ENCODE data around the gene CYBC1. TPM values are rescaled to one million over a fixed set of nuclear protein-coding genes. Genes with fewer than 3 reads are reported as not detected.

The CYBC1 gene
- polyA plus RNA-seq, 2 of the 4 experiments (the other 2 are of a cell fraction): 81.8 to 86.5 TPM

- ATAC-seq (no peak), FAIRE-seq (no peak), DNase-seq (ENCODE audit: low read depth in 1 of 2, low spot score in 1 of 2) (no peak)
- H3K4me2 ChIP-seq: no peak overlapping the region
- 97% methylated on average over 8 of the region's 8 CpGs for WGBS (ENCODE audit: missing lambda C conversion rate)
- H3K4me1 ChIP-seq: no peaks in the 10 kb centered on the region
- TF ChIP-seq MAFK (IDR thresholded peaks at IDR 0.05; ENCODE audit: partially characterized antibody): peak; percentile 58
- TF ChIP-seq EHF (CRISPR knock-in tag; IDR thresholded peaks at IDR 0.05): no peak
- ChIA-PET CTCF (interaction anchor here (1.1 to 4.3 kb wide), 4 partner anchors 51 to 125 kb away, joined by 3 to 22 read pairs (median 4); no protein-coding TSS in a partner anchor), POLR2A (no interaction called here)
- no peak overlapping the region for H3K4me3 ChIP-seq
- no peaks in the 10 kb centered on the region for H3K9me3 ChIP-seq
- no peak overlapping the region for H3K27ac ChIP-seq
Observed at GRCh38 chr17:82477934-82478333, 27.4 kb upstream of the CYBC1 start.

GRCh38 chr17:82475458-82475857 lies 24.9 kb upstream of the CYBC1 start:
- ChIA-PET POLR2A (no interaction called here), CTCF (interaction anchor here (1.0 to 2.6 kb wide), 4 partner anchors 9 to 68 kb away, joined by 3 to 8 read pairs (median 4); no protein-coding TSS in a partner anchor)
- TF ChIP-seq CHD2 (IDR thresholded peaks at IDR 0.05; ENCODE audit: low read length, partially characterized antibody): no peak
- no peak for TF ChIP-seq HES2 (IDR thresholded peaks at IDR 0.05)
- no peak for TF ChIP-seq CBX2 (IDR thresholded peaks at IDR 0.05; ENCODE audit: borderline replicate concordance, low read depth)
- no peak for TF ChIP-seq SREBF2 (IDR thresholded peaks at IDR 0.05)
- TF ChIP-seq HOXA7 (CRISPR knock-in tag; IDR thresholded peaks at IDR 0.05): no peak
- TF ChIP-seq NR3C1 (IDR thresholded peaks at IDR 0.05): no peak
- no peak for TF ChIP-seq FOSB (CRISPR knock-in tag; IDR thresholded peaks at IDR 0.05)
- no peak for TF ChIP-seq POLR2AphosphoS2 (conservative IDR thresholded peaks at IDR 0.05; ENCODE audit: low read length)
- TF ChIP-seq CBX8 (IDR thresholded peaks at IDR 0.05): no peak
- TF ChIP-seq MAZ (IDR thresholded peaks at IDR 0.05; ENCODE audit: borderline replicate concordance, low read depth, low read length): no peak
- no peak for TF ChIP-seq HMGXB4 (CRISPR knock-in tag; IDR thresholded peaks at IDR 0.05; ENCODE audit: borderline replicate concordance)
- no peak for TF ChIP-seq KDM5A (IDR thresholded peaks at IDR 0.05)
- TF ChIP-seq NPAS2 (CRISPR knock-in tag; IDR thresholded peaks at IDR 0.05; ENCODE audit: borderline replicate concordance): no peak
- TF ChIP-seq JUNB (IDR thresholded peaks at IDR 0.05): no peak
- H3K9me3 ChIP-seq: no peaks in the 10 kb centered on the region
- no peak overlapping the region for H3K27ac ChIP-seq
- no peaks in the 10 kb centered on the region for H3K4me1 ChIP-seq
- no peak for DNase-seq (ENCODE audit: low read depth in 1 of 2, low spot score in 1 of 2)
- H3K4me2 ChIP-seq: no peak overlapping the region
- H3K4me3 ChIP-seq: no peak overlapping the region
- FAIRE-seq: no peak
- WGBS (ENCODE audit: missing lambda C conversion rate): 94% methylated on average over 8 of the region's 8 CpGs
- no peak for ATAC-seq

- H3K4me3 ChIP-seq: no peak overlapping the region
- ATAC-seq (no peak), FAIRE-seq (no peak), DNase-seq (ENCODE audit: low read depth in 1 of 2, low spot score in 1 of 2) (no peak)
- H3K4me2 ChIP-seq: no peak overlapping the region
- TF ChIP-seq CHD4 (IDR thresholded peaks at IDR 0.05; ENCODE audit: borderline replicate concordance) (no peak), RNF2 (IDR thresholded peaks at IDR 0.05; ENCODE audit: borderline replicate concordance, low read depth) (no peak), HOXB5 (CRISPR knock-in tag; IDR thresholded peaks at IDR 0.05) (no peak), EHMT2 (IDR thresholded peaks at IDR 0.05; ENCODE audit: low read depth) (no peak)
- POLR2A ChIA-PET: no interaction called here
- no peaks in the 10 kb centered on the region for H3K4me1 ChIP-seq
- CTCF ChIA-PET: interaction anchor here (0.7 to 2.6 kb wide), 6 partner anchors 11 to 123 kb away, joined by 3 to 8 read pairs (median 4); no protein-coding TSS in a partner anchor
- 80% methylated on average over 11 of the region's 11 CpGs for WGBS (ENCODE audit: missing lambda C conversion rate)
- H3K9me3 ChIP-seq: no peaks in the 10 kb centered on the region
- no peak overlapping the region for H3K27ac ChIP-seq
Observed at GRCh38 chr17:82474223-82475010, 23.9 kb upstream of the CYBC1 start.
